Breast epithelium (tissue), 4 donors: ENCODE data around the gene PCGF2. TPM values are rescaled to one million over a fixed set of nuclear protein-coding genes. Genes with fewer than 3 reads are reported as not detected.

Experiments
- DNase-seq, 2 donors: peaks; one replicate each; pipeline ENCODE4 v3.0.0-alpha.2; 2019; ENCODE audit warnings: low spot score in 2 of 2
- H3K27ac ChIP-seq, 2 donors: fragments of 200-600 bp; sonication (generic) in 1 of 2; one replicate each; pipeline ENCODE4 v1.5.1; 2016 to 2019; ENCODE audit warnings: mild to moderate bottlenecking in 1 of 2
- H3K27me3 ChIP-seq, 2 donors: fragments of 200-600 bp; sonication (generic) in 1 of 2; one replicate each; pipeline versions ENCODE4 v1.5.1 to v1.6.0; 2017 to 2019; ENCODE audit warnings: control low read depth in 1 of 2, mild to moderate bottlenecking in 1 of 2
- H3K36me3 ChIP-seq: fragments of 200-600 bp; one replicate; pipeline ENCODE4 v1.5.1; 2019
- H3K4me1 ChIP-seq, 2 donors: fragments of 200-600 bp; sonication (generic); one replicate each; pipeline ENCODE4 v1.5.1; 2016 to 2019; ENCODE audit warnings: control low read depth in 1 of 2
- H3K4me3 ChIP-seq, 3 donors: fragments of 200-600 bp; sonication (generic); 1 replicate in 2 of 3; 2 replicates in 1 of 3; pipeline ENCODE4 v1.5.1; 2016 to 2019; ENCODE audit warnings: mild to moderate bottlenecking in 3 of 3, moderate library complexity in 2 of 3
- H3K9me3 ChIP-seq, 2 donors: fragments of 200-600 bp; sonication (generic) in 1 of 2; one replicate each; pipeline ENCODE4 v1.5.1; 2016 to 2019; ENCODE audit warnings: control low read depth in 1 of 2
- CTCF ChIP-seq, 3 donors: fragments of 450-650 bp; IDR thresholded peaks; one replicate each; pipeline ENCODE4 v1.5.1; 2016 to 2017; ENCODE audit warnings: antibody characterized with exemption in 3 of 3, mild to moderate bottlenecking in 3 of 3, moderate library complexity in 3 of 3
- POLR2A ChIP-seq: fragments of 450-650 bp; IDR thresholded peaks from one replicate; pipeline ENCODE4 v1.6.1; 2016; ENCODE audit warnings: antibody characterized with exemption, mild to moderate bottlenecking, moderate library complexity
- POLR2AphosphoS5 ChIP-seq, 3 donors: sonication (generic); formaldehyde crosslinking; IDR thresholded peaks; one replicate each; pipeline ENCODE4 v1.6.1; 2017; ENCODE audit warnings: antibody characterized with exemption in 3 of 3
- intact Hi-C: fragments of 100-400 bp; cut with DNase I; formaldehyde crosslinking; loops from one replicate; pipeline ENCODE4 v1.15.1; 2023; ENCODE audit warnings: low total_unique reads
- total RNA-seq, 3 donors: library from RNA; depleted of rRNA; stranded (reverse); fragments of >200 nt; gene quantifications; one replicate each; pipeline ENCODE4 v1.1.0, GENCODE V29; 2016

PCGF2 gene
- total RNA-seq, 3 donors from 2014 or later = 6.4 to 9.5 (median 9.3) TPM

- H3K27me3 ChIP-seq = no peaks in the 10 kb centered on the region
- H3K9me3 ChIP-seq = no peaks in the 10 kb centered on the region
- TF ChIP-seq CTCF (IDR thresholded peaks at IDR 0.05) (no peak), POLR2AphosphoS5 (IDR thresholded peaks at IDR 0.05) (no peak), POLR2A (no peak)
- intact Hi-C loops = no loop called here
- no peaks in the 10 kb centered on the region for H3K36me3 ChIP-seq
- H3K27ac ChIP-seq = peak overlapping the region; percentile 88 to 91
- DNase-seq = no peak
- peaks cover 12% of the 10 kb centered on the region in 2 donors for H3K4me1 ChIP-seq
- H3K4me3 ChIP-seq = no peak overlapping the region
These were observed 7.3 kb downstream of the PCGF2 start for GRCh38 chr17:38740806-38741205.

- Histone ChIP-seq H3K4me3 (no peak overlapping the region), H3K27me3 (no peaks in the 10 kb centered on the region), H3K4me1 (peaks cover 12% of the 10 kb centered on the region in 2 donors), H3K9me3 (no peaks in the 10 kb centered on the region), H3K27ac (no peak overlapping the region), H3K36me3 (no peaks in the 10 kb centered on the region)
- TF ChIP-seq POLR2AphosphoS5 (IDR thresholded peaks at IDR 0.05) = no peak
- no peak for TF ChIP-seq POLR2A
- intact Hi-C loops = no loop called here
- no peak for DNase-seq
These were observed 8.1 kb downstream of the PCGF2 start for GRCh38 chr17:38740044-38740443.

GRCh38 chr17:38739305-38739704 is 8.8 kb downstream of the PCGF2 start:
- no peak overlapping the region for H3K27ac ChIP-seq
- peaks cover 12% of the 10 kb centered on the region in 2 donors for H3K4me1 ChIP-seq
- TF ChIP-seq POLR2A = no peak
- no peak for TF ChIP-seq POLR2AphosphoS5 (IDR thresholded peaks at IDR 0.05)
- no peak for TF ChIP-seq CTCF (IDR thresholded peaks at IDR 0.05)
- H3K4me3 ChIP-seq = no peak overlapping the region
- H3K9me3 ChIP-seq = no peaks in the 10 kb centered on the region
- no peak for DNase-seq
- H3K27me3 ChIP-seq = no peaks in the 10 kb centered on the region
- no peaks in the 10 kb centered on the region for H3K36me3 ChIP-seq
- intact Hi-C loops = loop anchor here (5.0 kb wide), 1 partner anchor 62 kb away; no protein-coding TSS in a partner anchor

GRCh38 chr17:38738686-38739085 is 9.4 kb downstream of the PCGF2 start:
- intact Hi-C loops = loop anchor here (1.0 to 5.0 kb wide), 2 partner anchors 40 to 61 kb away; no protein-coding TSS in a partner anchor
- Histone ChIP-seq H3K4me3 (no peak overlapping the region), H3K36me3 (no peaks in the 10 kb centered on the region), H3K4me1 (peaks cover 12% of the 10 kb centered on the region in 2 donors), H3K9me3 (no peaks in the 10 kb centered on the region), H3K27ac (no peak overlapping the region), H3K27me3 (no peaks in the 10 kb centered on the region)
- DNase-seq = no peak
- TF ChIP-seq CTCF (IDR thresholded peaks at IDR 0.05) (no peak), POLR2A (no peak), POLR2AphosphoS5 (IDR thresholded peaks at IDR 0.05) (no peak)

- peaks cover 12 to 16% of the 10 kb centered on the region in 2 donors for H3K4me1 ChIP-seq
- TF ChIP-seq POLR2A (no peak), POLR2AphosphoS5 (IDR thresholded peaks at IDR 0.05) (no peak), CTCF (IDR thresholded peaks at IDR 0.05) (no peak)
- no peak overlapping the region for H3K27ac ChIP-seq
- no peaks in the 10 kb centered on the region for H3K27me3 ChIP-seq
- H3K36me3 ChIP-seq = no peaks in the 10 kb centered on the region
- intact Hi-C loops = loop anchor here (1.0 to 5.0 kb wide), 2 partner anchors 40 to 61 kb away; no protein-coding TSS in a partner anchor
- no peaks in the 10 kb centered on the region for H3K9me3 ChIP-seq
- no peak overlapping the region for H3K4me3 ChIP-seq
- DNase-seq = no peak
These were observed 10.0 kb downstream of the PCGF2 start for GRCh38 chr17:38738007-38738662.
